HG02981 (cell line): ENCODE results near the gene AVPR1A.
"Not testable (repeated sequence)": the region's sequence is repeated elsewhere in the genome, so short reads cannot be mapped to it uniquely, and the experiment has no call there.

Experiments used
- ATAC-seq: cut with Tn5 transposase; IDR thresholded peaks from one replicate; pipeline ENCODE4 v1.9.1; 2021; ENCODE audit warnings: mild to moderate bottlenecking, moderate library complexity; ENCODE audit not compliant: unreplicated experiment

Gene AVPR1A

DNA sequence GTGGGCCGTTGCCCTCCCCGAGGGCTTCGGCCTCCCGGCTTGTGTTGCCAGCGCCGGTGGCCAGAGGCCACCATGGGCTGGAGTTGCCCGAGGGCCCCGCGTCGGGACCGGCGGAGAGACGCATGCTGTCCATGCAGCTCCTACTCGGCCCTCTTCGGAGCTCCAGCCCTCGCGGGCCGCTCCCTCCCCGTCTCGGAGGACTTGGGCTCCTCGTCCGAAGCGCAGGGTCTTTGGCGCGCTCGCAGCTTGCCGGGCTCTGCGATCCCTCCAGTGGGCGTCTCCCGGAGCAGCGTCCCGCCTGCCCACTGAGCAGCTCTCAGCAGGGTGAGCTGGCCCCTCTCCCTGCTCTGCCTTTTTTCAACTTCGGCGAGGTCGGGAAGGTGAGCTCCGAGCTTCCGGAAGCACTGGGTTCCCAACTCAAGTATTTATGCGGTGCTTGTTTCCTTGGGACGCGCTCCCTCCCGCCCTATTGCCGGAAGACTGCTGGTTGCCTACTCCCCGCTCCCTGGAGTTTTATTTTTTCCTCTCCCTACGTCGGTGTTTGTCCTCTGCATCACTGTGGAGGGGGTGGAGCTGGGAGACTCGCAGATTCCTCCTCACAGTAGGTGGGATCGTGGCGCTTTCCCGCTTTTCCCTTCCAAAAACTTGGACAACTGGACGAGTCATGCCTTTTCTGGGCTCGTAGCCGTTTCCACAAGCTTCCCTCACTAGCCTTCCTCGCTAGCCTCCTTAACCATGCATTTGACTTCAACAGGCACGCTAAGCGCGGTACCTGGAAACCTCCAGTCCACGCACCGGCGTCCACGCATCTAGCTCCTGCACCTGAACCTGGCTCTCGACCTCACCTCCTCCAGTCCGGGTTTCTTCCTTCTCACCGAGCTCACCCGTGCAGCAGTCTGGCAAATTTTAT is at the start of gene AVPR1A:
Gene AVPR1A (minus strand): TSS at position 489 of the 910 bp plus-strand sequence. CDS start 365 bp downstream, at position 124.
- ATAC-seq, result no peak

DNA sequence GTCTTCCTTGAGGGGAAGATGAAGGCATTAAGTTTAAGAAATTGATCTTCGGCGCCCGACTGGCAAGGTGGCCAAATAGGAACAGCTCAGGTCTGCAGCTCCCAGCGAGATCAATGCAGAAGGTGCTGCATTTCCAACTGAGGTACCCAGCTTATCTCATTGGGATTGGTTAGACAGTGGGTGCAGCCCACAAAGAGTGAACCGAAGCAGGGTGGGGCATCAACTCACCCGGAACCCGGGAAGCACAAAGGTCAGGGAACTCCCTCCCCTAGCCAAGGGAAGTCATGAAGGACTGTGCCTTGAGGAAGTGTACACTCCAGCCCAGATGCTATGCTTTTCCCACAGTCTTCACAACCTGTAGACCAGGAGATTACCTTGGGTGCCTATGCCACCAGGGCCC is 45.2 kb upstream of the AVPR1A start:
- no peak for ATAC-seq

DNA sequence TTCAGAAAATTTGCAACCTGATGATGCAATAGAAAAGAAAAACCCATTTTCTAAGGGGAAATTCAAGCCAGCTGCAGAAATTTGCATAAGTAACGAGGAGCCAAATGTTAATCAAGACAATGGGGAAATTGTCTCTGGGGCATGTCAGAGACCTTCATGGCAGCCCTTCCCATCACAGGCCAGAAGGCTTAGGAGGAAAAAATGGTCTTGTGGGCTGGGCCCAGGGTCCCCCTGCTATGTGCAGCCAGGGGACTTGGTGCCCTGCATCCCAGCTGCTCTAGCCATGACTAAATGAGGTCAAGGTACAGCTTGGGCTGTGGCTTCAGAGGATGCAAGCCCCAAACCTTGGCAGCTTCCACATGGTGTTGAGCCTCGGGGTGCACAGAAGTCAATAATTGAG is 28.2 kb upstream of the AVPR1A start:
- ATAC-seq, result no peak

DNA sequence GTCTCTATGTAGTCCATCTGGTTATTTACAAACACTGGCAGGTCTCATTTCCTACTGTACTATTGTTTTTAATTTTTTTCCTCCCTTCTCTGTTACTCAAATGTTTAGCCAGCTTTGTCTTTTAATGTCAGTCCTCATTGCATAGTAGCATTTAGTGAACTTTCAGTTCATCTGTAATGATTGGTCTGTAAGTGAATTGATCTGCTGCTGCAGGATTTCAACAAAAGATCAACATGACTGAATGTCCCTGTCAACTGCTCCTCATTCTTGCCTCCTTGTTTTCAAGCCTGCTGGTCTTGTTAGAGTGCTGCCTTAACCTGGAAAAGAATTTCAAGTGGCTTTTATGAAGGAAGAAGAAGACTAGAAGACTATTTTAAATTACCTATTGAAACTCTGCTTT is 19.3 kb upstream of the AVPR1A start:
- no peak for ATAC-seq

DNA sequence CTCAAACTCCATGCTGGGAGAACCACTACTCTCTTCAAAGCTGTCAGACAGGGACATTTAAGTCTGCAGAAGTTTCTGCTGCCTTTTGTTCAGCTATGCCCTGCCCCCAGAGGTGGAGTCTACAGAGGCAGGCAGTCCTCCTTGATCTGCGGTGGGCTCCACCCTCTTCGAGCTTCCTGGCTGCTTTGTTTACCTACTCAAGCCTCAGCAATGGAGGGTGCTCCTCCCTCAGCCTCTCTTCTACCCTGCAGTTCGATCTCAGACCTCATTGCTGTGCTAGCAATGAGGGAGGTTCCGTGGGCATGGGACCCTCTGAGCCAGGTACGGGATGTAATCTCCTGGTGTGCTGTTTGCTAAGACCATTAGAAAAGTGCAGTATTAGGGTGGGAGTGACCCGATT is 16.7 kb upstream of the AVPR1A start:
- ATAC-seq, result not testable (repeated sequence)

DNA sequence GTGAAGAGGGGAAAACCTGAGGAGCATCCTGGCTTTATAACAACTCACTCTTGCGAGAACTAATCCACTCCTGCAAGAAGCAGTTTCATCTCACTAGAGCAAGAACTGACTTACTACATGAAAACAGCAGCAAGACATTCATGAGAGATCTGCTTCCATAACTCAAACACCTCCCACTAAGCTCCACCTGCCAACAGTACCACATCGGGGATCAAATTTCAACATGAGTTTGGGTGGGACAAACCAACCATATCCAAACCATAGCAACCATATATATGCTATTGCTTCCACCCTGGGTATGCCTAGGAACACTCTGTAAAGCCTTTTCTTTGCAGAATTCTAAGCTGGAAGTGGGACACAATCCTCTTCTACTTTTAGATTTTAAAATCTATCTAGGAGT is 13.9 kb upstream of the AVPR1A start:
- no peak for ATAC-seq

DNA sequence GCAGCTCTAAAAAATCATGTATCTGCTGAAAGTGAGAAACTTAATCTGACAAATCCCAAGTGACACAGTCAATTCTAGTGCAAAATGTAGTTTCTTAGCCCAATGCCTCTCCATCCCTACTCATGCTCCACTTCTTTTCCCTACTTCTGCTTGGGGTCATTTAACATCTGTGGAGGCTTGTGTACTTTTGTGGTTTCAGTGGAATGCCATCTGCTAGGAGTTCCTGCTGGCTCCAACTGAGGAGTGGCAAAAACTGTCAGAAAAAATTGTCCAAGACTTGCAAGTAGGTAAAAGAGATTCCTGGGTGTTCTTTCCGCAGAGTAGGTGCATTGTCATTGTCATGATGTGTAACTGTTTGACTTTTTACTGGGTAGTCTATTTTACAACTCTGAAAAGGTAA is 12.5 kb upstream of the AVPR1A start:
- ATAC-seq, result no peak

DNA sequence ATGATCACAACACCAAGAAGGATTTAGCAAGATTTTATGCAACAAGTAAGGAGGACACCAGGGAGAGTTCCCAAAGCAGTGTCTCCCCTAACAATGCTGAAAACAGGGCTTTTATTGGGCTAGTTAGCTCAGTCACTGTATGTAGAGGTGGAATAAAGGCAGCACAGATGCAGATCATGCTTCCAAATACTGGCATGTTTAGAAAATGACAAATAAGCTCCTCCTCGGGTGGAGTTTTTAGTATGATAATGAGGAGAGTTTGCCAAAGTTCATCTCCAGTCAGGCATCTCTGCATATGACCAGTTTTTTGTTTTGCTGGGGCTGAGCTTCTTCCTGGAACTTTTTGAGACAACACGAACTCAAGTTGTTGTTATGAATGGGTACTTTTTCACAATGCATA is 4.4 kb upstream of the AVPR1A start:
- no peak for ATAC-seq

DNA sequence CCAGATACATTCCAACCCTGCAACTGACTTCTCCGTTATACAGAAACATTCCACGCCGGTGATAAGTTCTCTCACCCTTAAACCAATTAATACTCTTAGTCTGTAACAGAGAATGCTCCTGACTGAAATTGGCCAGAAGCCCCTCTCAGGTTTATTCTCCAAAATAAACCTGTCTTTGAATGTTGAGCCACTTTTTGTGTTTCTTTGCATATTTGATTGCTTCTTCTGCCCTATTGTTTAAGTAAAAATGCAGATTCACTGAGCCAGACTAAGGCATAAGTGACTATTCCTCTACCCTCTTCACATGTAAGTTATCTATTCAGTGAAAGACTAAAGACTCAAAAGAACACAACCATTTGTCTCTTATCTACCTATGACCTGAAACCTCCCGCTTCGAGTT is 3.6 kb upstream of the AVPR1A start:
- no peak for ATAC-seq

DNA sequence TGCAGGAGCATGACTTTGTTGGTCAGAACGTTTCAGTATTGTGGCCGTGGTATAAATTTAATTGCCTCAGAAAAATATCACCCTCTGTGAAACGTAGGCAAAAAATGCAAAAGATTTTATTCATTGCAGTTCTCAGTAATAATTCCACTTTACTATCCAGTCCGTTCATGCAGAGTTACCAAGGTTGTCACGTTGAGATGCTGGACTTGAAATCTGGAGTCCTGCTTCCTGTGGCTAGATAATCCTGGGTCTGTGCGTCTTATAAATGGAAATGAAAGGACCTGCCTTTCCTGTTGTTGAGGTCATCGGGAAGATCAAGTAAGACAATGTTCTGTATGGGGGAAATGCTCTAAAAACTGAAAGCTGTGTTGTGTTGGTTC is 1.3 kb upstream of the AVPR1A start:
- no peak for ATAC-seq

DNA sequence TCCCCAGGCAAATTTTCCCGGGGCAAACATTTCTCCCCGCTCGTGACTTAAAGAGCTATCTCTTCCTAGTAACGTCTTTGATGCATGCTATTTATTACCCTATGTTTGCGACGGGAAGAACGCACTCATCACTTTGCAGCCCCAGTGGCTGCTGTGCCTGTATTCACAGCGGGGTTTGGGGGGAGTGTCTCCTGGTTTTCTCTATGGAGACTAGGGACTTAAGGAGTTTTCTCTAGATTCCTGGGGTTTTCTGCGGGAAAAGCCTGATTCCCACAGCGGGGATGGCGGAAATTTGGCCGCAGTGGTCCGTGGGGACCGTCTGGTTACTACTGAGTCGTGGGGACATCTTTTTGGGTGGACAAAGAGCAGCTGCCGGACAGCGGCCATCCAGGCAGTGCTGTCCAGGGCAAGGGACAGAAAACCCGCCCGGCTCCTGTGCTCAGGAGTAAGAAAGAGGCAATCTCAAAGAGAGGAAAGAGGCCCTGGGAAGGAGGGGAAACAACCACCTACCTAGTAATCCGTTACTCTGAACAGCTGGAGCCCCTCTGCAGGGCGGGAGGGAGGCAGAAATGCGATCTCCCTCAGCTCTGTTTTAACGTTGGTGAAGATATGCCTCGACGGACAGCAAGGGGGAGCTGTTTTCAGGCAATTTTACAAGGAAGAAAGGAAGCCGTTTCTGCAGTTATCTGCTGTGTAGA is 771 bp upstream of the AVPR1A start:
- no peak for ATAC-seq

DNA sequence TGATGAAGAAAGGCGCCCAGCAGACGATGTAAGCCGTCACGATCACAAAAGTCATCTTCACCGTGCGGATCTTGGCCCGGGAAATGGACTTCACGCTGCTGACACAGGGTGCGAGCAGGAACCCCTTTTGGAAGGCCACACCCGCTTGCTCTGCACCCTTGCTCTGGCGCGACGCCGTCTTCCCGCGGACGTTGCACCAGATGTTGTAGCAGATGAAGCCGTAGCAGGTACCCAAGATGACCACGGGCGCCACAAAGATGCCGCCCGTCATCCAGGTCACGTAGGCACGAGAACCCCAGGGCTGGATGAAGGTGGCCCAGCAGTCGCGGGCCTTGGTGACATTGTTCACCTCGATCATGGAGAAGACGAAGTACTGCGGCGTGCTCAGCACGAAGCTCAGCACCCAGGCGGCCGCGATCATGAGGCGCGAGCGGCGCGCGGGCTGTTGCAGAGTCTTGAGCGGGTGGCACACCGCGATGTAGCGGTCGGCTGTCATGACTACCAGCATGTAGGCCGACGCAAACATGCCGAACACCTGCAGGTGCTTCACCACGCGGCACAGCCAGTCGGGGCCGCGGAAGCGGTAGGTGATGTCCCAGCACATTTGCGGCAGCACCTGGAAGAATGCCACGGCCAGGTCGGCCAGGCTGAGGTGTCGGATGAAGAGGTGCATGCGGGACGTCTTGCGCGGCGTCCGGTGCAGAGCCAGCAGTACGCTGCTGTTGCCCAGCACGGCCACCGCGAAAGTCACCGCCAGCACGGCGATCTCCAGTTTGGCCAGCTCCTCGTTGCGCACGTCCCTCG is 890 bp downstream of the AVPR1A start:
- no peak for ATAC-seq

DNA sequence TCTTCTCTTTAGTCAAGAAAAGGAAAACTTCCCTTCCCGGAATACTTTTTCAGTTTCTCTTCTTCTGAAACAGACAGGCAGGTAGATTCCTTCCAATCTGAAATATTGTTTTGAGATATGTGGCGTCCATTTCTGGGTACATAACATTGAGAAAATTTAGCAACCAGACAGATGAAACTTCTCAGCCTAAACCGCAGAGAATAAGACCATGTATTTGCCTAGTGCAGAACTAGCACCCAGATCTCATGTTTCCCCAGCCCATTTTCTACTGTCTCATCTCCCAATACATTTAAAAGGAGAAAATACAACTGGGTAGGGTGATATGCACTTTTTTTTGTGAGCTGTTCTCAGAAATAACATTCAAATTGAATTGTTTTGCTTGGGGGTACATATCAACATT is 6.4 kb downstream of the AVPR1A start:
- no peak for ATAC-seq

DNA sequence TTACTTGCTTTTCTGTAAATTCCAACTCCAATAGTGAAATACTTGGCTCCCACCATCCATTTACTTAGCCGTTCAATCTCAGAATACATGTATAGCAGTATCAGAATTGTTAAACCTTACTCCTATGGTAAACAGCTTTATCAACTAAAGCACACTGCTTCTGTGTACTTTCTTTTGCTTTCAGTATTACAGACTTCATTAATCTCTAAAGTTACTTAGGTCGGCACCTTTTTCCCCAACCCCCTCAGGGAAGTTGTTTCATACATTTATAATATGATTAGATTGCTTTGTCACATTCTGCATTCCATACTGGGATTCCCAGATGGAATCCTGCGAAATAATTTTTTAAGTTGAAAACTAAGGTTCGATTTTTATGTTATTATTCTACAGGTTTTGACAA is 12.5 kb downstream of the AVPR1A start:
- no peak for ATAC-seq

DNA sequence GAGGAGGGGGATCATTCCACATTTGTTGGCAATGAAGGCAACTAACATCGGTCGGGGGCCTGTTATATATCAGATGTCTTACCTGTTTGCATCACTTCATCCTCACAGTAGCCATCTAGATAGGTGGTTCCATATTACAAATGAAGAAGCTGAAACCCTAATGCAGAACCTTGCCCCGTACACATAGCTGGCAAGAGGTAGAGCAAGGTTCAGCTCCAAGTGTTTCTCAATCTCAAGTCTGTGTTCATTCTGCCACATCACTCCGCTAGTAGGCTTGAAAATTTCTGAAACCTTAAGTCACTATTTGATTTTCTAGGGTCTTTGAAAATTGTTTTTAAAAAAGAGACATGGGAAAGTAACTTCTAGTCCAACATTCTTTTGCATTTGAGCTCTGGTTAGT is 17.0 kb downstream of the AVPR1A start:
- no peak for ATAC-seq

DNA sequence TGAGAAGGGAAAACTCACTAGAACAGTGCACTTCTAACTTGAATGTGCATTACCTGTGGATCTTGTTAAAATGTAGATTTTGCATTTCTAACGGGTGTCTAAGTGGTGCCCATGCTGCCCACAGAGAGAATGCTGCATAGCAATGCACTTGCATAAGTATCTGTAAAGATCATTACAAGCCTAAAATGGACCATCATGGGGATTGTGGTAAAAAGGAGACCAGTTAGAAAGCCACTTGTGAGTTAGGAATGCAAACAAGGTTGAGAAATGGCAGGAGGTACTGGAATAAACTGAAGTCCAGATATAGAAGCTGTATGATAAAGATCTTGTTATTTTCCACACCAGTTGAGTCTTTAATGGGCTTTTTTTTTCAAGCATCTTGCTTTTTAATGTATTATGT is 18.8 kb downstream of the AVPR1A start:
- no peak for ATAC-seq

DNA sequence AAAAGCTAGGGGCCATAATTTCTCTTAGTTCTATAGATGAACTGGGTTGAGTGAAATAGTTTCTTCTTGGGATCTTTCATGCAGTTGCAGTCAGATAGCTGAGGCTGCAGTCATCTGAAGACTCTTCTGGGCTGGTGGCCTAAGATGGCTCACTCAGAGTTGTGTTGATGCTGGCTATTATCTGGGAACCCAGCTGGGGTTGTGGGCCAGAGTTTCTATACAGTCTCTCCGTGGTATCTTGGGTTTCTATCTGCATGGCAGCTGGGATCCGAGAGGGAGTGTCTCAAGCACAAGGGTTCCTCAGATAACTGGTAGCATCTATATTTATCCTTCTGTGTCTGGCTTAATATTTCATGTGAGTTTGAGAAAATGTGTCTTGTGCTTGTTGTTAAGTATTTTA is 21.1 kb downstream of the AVPR1A start:
- no peak for ATAC-seq

DNA sequence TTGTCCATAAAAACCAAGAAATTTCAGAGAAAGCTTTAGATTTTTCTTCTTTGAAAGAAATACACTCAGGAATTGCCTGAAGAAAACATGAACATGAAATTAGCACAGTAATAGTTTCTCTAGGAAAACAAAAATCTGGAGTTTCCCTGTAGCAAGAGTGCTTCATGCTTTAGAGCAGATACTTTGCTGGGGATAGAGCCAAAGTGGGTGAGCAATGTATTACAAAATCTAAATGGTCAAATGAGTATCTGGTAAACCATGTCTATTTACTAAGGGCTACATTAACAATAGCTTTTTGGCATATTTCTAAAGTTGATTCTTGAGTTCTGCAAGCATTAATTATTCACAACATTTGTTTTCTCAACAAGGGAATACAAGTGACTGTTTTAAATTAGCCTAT is 26.2 kb downstream of the AVPR1A start:
- no peak for ATAC-seq

DNA sequence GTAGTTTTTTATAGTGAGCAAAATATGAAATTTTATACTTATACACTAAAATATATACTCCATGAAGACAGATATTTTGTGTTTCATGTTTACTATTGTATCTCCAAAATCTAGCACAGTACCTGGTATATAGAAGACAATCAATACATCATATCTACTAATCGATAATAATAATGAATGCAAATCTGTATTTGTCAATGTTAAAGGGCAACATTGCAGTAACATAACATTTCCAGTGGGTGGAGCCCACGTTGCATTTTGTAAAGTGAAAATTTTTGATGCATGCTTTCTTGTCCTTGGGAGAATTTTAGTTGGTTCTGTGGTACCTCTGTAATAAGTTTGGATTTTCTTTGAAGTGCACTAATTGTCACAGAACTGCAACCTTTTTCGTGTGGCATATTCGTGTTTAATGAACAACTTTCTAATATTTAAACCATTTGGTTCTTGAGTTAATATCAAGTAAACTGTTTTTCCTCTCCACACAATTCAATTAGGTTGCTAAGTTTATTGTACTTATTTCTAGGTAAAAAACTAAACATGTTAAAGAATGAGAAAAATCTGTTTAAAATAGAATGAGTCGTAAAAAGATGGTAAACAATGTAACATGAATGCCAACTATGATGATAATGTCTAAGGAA is 47.4 kb downstream of the AVPR1A start:
- no peak for ATAC-seq

DNA sequence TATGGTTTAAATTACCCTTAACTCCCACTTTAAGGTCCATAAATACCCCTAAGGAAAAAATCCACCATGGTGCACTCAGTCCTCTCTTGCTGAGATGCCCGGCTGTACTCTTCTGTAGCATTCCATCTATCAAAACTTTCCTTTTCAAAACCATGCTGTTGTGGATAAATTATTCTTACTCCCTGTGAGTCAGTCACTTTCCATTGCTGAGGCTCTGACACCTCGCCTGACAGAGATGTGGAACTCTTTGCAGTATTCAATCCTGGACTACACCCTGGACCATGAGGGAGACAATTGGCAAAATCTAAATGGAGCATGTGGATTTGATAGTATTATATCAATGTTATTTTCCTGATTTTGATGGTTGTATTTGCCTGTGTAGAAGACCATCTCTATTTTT is 49.1 kb downstream of the AVPR1A start:
- ATAC-seq, result no peak

DNA sequence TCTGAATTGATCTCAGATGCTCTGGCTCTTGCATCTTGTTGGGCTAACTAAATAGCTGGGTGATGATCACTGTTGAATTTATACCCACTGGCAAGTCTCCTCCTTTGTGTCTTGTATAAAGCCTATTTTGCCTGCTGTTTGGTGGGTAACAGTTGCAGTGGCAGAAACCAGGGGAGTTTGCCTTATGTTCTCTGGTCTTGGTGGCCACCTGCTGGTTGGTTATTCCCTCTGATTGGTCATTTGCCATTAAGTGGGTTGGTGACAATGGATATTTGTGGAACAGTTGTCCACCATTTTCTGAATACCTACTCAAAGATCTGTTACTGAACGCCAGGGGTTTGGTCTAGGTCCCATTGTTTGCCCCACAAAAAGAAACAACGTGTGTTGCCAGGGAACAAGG is 52.1 kb downstream of the AVPR1A start:
- ATAC-seq, result no peak
